MM.1S (cell line): ENCODE data around the gene HAUS1.

Experiments
- CTCF ChIP-seq: fragments of 300-600 bp; sonication (generic); IDR thresholded peaks from 2 replicates; pipeline ENCODE4 v1.5.1; 2016; ENCODE audit warnings: antibody characterized with exemption, low read length, mixed read lengths
- EZH2 ChIP-seq: fragments of 300-600 bp; sonication (generic); optimal IDR thresholded peaks from 2 replicates; pipeline ENCODE3; 2017; ENCODE audit warnings: low read depth, mild to moderate bottlenecking, antibody characterized with exemption, low read length, mixed read lengths

- TF ChIP-seq CTCF (no peak), EZH2 (no peak)
These were observed 7.4 kb upstream of the HAUS1 start for GRCh38 chr18:46096651-46097300.
